GM19467 (cell line): Measurements from ENCODE around the gene UTP15.

ENCODE experiments used
- ATAC-seq: cut with Tn5 transposase; IDR thresholded peaks from one replicate; pipeline ENCODE4 v1.9.1; 2021; ENCODE audit warnings: mild to moderate bottlenecking, moderate library complexity; ENCODE audit not compliant: unreplicated experiment

Gene UTP15, protein sequence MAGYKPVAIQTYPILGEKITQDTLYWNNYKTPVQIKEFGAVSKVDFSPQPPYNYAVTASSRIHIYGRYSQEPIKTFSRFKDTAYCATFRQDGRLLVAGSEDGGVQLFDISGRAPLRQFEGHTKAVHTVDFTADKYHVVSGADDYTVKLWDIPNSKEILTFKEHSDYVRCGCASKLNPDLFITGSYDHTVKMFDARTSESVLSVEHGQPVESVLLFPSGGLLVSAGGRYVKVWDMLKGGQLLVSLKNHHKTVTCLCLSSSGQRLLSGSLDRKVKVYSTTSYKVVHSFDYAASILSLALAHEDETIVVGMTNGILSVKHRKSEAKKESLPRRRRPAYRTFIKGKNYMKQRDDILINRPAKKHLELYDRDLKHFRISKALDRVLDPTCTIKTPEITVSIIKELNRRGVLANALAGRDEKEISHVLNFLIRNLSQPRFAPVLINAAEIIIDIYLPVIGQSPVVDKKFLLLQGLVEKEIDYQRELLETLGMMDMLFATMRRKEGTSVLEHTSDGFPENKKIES

DNA sequence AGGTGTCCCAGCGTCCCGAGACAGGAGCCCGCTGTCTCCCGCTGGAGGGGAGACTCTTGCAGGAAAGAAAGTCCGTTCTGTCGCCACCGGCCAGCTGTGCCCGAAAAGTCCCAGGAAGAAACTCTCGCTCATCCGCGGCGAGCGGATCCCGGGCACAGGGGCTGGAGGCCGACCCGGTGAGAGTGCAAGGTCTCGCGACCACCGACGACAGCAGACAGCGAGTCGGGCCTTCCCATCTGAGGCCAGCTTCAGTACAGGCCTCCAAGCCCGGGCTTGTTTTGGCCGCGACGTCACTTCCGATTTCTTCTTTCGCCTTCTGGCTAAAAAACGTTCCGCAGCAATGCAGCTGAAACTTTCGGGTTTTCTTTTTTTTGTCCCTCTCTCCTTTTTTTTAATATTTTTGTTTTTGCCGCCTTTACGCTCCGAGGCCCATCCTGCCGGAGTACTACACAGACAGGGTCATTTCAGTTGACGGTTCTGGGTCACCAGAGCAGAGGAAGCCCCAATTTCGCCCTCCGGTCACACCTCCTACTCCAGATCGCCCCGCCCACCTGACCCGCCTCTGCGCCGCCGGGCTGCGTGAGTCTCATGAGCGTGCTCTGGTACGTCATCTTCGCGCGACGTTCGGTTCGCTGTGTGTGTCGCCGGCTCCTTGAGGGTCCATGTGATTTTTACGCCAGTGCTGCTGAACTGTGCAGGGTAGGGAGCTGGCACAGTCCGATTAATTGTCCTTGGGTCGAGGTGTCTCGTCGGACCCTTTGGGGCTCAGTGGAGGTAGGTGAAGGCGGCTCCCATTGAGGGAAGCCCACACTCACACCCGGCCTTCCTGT is at the start of gene UTP15, which contains the start of gene ANKRA2:
UTP15 (plus strand) TSS at position 605 of the 830 bp plus-strand sequence. CDS start 1,602 bp downstream, outside the sequence.
ANKRA2 (minus strand) TSS at position 501 of the 830 bp plus-strand sequence. CDS start 2,758 bp downstream, outside the sequence.
- peak; percentile 93 for ATAC-seq

DNA sequence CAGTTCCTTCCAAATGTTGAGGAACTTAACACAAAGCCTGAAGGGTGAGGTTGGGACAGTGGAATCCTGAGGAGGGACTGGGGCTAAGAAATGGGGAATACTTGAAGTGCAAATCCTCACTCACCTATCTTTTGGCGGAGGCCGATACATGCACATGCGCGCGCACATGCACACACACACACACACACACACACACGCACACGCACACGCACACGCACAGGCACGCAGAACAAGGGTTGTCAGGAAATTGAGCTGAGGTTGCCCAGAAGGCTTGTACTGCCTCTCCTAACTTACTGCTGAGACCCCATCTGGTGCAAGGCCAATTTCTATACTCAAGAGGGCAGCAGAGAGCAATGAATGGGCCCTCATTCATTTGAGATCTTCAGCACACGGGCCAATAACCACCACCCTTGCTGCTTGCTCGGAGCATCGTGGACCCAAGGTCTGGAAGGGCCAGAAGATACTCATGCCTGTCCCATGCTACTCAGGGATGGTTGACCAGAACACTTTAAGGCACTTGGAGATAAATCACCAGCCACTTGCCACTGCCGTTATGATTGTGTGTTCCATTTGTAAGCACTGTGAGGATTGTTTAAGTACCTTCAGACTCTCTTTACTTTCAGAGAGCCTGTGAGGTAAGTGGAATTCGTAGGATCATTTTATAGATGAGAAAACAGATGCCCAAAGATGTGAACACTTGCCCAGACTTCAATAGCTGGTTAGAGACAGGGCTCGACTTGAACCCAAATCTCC is 45.8 kb upstream of the UTP15 start:
- ATAC-seq, result peak; percentile 94

DNA sequence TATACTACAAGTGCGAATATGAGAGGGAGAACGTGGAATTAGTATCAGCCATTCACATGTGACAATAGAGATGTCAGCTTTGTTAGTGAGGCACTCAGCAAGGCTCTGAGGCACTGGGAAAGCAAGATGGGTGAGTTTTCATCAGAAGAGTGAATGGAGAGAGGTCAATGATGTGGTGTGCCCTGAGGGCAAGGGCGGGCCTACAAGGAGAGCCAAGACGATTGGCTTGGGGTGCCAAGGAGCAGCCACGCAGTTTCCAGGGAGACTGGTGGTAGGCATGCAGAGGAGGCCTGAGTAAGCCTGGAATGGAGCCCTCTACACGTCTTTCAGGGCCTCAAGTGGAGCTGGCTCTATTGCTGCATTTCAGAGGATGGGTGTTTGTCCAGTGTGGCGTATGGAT is 42.6 kb upstream of the UTP15 start:
- no peak for ATAC-seq

GRCh38 chr5:73523861-73524260 is 41.7 kb upstream of the UTP15 start:
- ATAC-seq, result no peak

DNA sequence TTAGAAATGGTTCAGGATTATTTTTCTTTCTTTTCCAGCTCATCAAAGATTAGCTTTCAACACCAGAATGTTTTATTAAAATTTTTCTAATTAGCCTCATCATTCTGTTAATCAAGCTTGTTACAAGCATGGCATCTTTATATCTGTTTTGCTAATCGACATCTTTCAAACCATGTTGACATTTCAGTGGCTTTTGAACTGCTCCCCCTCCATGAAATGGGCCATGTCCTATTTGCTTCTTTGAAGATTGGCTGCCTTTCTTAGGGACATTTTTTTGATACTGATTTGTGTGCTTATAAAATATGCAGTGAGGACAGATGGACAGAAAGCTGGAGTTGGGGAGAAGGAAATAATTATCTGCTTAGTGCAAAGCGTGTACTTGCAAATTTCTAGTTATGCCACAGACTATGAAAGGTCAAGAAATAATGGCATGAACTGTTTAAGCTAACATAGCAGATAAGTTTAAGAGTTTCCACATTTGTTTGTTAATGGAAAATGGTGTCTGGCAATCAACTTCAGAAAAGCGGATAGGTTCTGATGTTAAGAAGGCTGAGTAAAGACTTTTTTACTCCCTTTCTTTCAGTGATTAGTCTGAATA is 39.8 kb upstream of the UTP15 start:
- no peak for ATAC-seq

DNA sequence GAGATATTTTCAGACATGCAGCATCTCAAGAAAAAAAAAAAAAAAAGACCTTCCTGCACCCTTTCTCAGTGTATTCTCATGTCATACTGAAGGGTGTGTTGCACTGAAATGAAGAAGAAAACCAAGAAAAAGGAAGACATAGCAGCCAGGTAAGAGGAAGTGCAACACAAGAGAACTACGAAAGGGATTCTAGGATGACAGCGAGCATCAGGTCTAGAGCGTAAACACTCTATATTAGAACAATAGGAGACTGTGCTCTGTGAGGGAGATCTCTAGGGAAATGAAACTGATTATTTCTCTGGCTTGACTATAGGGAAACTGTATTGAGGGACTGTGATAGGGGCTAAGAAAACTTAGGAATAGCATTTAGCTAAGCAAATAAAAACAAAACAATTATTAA is 37.3 kb upstream of the UTP15 start:
- no peak for ATAC-seq

DNA sequence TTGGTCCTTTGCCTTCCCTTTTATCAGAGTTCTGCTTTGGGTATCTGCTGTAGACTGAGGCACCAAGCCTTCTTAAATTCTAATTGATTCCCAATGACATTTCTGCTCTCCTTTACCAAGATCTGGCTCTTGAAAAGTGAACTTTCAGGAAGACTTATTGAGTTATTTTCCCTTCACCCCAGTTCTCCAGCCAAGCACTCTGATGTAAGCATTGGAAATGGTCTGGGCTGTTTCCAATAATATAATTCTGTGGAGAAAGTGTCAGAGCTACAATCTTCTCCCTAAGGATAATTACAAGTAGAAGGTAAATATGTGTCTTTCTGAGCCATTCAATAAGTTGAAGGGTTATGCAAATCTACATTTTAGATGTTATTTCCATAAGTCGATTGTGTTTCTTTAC is 36.5 kb upstream of the UTP15 start:
- no peak for ATAC-seq

DNA sequence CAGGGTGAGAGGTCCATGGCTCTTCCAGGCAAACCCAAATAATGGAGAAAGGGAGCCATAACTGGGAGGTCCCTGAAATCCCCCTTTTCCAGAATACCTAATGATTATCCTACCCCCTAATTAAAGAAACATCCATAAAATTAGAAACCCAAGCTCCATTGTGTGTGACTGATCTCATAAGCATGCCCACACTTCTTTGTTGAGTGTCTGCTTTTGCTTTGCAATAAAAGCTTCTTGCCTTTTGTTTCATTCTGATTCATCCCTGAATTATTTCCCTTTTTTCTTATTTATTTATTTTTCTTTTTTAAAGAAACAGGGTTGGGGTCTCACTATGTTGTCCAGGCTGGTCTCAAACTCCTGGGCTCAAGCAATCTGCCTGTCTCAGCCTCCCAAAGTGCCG is 34.2 kb upstream of the UTP15 start:
- ATAC-seq, result no peak

GRCh38 chr5:73532195-73532594 is 33.3 kb upstream of the UTP15 start:
- ATAC-seq, result no peak

- ATAC-seq, result no peak
Measured at GRCh38 chr5:73534011-73534644, 31.4 kb upstream of the UTP15 start.

DNA sequence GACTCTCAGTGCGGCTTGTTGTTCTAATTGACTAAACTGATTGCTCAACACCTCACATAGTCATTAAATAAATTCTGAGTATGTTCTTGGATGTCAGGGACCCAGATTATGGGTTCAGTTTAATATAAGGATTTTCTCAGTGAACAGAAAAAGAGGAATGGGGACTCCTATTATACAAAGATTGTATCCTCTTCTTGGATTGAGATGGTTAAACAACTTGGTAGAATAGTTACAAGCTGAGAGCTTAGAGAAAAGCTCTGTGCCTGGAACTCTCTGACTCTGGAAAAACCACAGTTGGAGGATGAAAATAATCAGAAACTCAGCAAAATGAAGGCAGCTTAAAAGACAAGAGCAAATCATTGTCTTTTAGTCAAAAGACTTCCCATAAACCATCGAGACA is 30.6 kb upstream of the UTP15 start:
- no peak for ATAC-seq

- ATAC-seq, result no peak
Measured at GRCh38 chr5:73539730-73540129, 25.8 kb upstream of the UTP15 start.

DNA sequence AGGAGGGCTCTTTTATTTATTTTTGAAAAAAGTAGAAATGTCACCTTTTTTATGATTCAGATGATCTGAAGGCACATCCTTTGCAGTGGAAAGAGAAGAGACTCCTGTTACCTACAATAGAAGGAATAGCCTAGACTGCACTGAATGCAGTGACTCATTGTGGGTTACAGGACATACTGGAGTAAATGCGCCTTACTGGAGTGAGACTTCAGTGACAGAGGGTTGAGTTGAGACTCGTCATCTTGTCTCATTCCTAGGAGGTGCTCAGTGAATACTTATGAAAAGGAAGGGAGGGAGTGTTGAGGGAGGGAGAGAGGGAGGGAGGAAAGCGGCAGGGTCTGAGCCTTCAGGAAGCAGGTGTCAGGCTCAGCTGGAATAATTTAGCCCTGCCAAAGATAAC is 25.4 kb upstream of the UTP15 start:
- ATAC-seq, result no peak

- ATAC-seq, result no peak
Measured at GRCh38 chr5:73542020-73542419, 23.5 kb upstream of the UTP15 start.

DNA sequence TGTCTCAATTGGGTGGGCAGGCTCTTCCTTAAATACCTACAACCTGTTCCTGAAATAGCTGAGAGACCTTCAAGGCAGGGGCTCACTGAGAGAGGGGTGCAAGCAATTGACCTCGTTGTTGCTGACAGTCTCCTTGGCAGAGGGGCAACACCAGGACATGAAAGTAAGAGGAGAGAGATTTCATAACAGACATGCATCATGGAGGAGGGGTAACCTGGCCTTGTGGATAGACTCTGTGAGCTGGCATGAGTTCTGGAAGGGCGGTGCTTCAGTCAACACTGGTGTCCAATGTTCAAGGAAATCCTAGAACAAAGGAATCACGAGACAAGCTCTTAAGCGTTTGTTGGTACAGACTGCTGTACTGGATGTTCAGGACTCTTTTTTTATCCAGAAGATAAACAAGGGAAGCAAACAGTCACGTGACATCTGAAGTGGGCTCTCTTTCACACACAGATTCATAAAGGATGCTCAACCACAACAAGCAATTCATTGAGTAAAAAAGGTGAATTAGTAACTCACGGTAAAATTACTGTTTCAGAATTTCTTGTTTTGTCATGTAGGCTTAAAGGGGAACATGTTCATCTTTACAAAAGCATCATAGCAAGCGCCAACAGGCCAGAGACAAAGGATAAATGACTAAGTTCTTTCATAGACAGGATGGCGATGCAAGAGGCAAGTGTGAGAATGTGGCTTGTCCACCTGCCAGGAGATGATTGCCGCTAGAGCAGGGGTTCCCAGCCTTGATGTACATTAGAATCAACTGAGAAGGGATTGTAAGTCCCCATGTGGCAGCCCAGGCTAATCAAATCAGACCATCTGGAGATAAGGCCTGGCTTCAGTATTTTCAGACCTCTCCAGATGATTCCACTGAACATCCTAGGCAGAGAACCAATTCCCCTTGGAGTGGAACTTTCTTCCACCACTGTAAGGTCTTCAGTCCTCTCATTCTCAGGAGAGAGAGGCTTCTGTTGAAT is 20.8 kb upstream of the UTP15 start:
- ATAC-seq, result no peak

- no peak for ATAC-seq
Measured at GRCh38 chr5:73545403-73545779, 20.2 kb upstream of the UTP15 start.

DNA sequence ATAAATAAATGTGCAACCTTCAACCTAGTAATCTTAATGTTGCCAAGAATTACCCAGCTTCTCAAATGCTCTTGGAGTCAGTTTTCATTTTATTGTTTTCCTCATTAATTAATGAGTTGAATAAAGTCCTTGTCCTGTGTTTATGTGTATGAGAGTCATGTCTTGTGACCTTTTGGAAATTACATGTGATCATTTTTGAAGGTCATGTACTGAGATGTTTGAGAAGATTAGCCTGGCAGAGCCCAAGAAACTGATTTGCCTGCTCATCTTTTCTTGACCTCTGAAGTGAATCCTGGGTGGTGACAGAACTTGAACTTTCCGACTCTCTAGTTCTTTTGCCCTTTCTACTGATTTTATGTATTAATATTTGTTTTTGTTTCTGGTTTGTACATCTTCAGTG is 15.5 kb upstream of the UTP15 start:
- ATAC-seq, result no peak

DNA sequence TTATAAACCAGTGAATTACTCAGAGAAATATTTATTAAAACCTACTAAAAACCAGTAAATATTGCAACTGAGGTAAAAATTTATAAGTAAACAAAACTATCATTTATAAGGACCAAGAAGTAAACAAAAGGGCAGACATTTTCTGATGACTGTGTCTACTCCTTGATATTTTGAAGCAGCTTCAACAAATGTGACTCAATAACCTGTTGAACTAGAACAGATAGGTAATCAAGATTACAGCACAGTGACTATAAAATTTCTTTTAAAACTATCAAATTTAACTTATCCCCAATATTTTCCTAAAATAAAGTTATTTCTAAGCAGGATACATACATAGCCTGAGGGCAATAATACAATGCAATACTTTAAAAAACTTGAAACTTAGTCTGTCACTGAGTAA is 12.9 kb upstream of the UTP15 start:
- ATAC-seq, result no peak

- no peak for ATAC-seq
Measured at GRCh38 chr5:73558950-73559349, 6.6 kb upstream of the UTP15 start.
